Gastroesophageal sphincter (tissue), 3 donors: Measurements from ENCODE around the gene GRN.

ENCODE experiments used
- CTCF ChIP-seq, 4 experiments: fragments of 200-600 bp in 2 of 4; fragments of 450-650 bp in 2 of 4; sonication (generic) in 1 of 4; IDR thresholded peaks; one replicate each; pipeline ENCODE4 v1.5.1; 2017 to 2019; ENCODE audit warnings: antibody characterized with exemption in 4 of 4, mild to moderate bottlenecking in 2 of 4, moderate library complexity in 2 of 4
- POLR2A ChIP-seq, 2 donors: fragments of 450-650 bp; IDR thresholded peaks; one replicate each; pipeline ENCODE4 v1.6.1; 2017; ENCODE audit warnings: antibody characterized with exemption in 2 of 2, mild to moderate bottlenecking in 2 of 2, moderate library complexity in 1 of 2

GRCh38 chr17:44334315-44334714 is 10.8 kb upstream of the GRN start:
- no peak for TF ChIP-seq CTCF (IDR thresholded peaks at IDR 0.05)
- no peak for TF ChIP-seq POLR2A (IDR thresholded peaks at IDR 0.05)
